ENCODE data around the gene TNFAIP6.

- no peak for TF ChIP-seq POLR2AphosphoS5 (IDR thresholded peaks at IDR 0.05; ENCODE audit: low read depth, low read length)
- TF ChIP-seq POLR2A (IDR thresholded peaks at IDR 0.05; ENCODE audit: low read depth, low read length): no peak
Observed at GRCh38 chr2:151343073-151343472, 14.3 kb upstream of the TNFAIP6 start.

Data from GM12892 (cell line).